ENCODE measurements around the gene TMPRSS5. TPM values are rescaled to one million over a fixed set of nuclear protein-coding genes. Genes with fewer than 3 reads are reported as not detected.

Gene TMPRSS5
- total RNA-seq, 1 donor from 2014 or later: 0.48 TPM

DNA sequence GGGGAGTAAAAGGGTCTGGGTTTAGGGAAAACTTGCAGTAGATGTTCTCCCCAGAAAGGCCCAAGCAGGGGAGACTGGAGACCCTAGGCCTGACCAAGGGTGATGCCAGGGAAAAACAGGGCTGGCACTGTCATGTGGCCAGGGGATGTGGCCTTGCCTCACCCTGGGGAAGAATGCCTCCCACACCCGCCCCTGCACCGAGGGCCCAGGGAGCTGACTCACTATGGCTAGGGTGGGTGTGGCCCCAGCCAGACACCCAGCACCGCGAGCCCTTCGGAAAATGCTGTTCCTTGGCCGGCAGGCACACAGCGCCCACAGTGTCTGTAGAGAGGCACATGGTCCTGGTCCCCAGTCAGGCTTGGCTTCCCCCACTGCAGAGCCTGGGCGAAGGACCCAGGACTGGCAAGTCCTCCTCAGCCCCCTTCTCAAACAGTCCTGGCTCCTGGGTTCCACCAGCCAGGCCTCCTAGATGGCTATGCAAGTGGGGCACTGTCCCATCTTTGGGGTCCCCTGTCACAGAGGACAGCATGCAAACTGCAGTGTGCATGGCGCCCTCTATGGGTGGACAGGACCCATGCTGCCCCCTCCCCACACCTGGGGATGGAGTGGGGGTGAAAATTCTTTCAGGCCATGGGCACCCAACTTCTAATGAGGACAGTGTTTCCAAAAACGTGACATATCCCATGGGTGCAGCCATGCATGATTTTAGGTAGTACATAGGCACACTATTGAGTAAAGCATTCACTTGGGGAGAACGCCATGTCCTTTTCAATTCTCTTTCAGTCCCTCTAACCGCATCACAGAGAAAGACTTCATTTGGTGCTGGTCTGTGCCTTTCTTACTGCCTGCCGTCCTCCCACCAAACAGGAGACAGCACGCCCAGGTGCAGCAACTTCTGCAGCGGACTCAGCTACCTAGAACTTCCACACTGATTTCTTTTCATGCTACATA, 15.2 kb downstream of the TMPRSS5 start:
- H3K36me3 Mint-ChIP-seq (ENCODE audit: low read depth): no peaks in the 10 kb centered on the region
- peaks cover 18% of the 10 kb centered on the region for H3K4me1 Mint-ChIP-seq (ENCODE audit: low read depth)
- no peaks in the 10 kb centered on the region for H3K27me3 Mint-ChIP-seq (ENCODE audit: low read depth)
- intact Hi-C loops (cut with micrococcal nuclease): no loop called here
- no peaks in the 10 kb centered on the region for H3K9me3 Mint-ChIP-seq
- H3K4me3 Mint-ChIP-seq (ENCODE audit: low read depth): no peak overlapping the region
- DNase-seq (ENCODE audit: low spot score): no peak
- no peak overlapping the region for H3K27ac Mint-ChIP-seq

DNA sequence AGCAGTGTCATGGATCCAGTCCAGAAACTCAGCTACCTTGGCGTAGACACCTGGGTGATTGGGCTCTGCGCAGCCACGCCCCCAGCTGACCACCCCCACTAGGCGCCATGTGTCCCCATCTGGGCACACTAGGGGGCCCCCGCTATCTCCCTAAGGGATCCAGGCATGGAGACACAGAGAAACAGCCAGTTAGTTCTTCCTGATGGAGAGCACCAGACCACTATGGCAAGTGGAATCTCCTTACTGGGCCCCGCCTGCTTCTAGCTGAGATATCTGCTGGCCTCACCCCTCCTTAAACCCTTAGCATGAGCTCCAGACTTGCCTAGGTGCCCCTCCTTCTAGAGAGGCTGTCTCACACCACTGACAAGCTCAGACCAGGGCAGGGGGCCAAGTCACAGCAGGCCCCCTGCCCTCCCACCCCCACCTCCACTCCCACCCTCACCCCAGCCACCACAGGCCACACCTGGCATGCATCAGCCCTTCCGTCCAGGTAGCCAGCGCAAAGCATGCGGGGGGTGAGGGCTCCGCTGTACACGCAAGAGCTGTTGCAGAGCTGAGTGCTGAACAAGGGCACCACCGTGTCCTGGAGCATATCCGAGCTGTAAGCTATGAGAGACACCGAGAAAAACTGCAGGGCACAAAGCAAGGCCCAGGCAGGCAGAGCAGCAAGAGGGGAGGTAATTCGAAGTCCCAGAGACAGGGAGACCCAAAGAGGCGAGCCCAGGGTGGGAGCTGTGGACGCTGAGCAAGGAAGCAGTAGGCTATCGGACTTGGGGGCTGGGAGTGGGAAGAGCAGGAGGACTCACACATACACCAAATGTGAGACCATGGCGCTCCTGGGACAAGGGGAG, 16.1 kb downstream of the TMPRSS5 start:
- H3K4me1 Mint-ChIP-seq (ENCODE audit: low read depth): peaks cover 24% of the 10 kb centered on the region
- DNase-seq (ENCODE audit: low spot score): no peak
- intact Hi-C loops (cut with micrococcal nuclease): no loop called here

DNA sequence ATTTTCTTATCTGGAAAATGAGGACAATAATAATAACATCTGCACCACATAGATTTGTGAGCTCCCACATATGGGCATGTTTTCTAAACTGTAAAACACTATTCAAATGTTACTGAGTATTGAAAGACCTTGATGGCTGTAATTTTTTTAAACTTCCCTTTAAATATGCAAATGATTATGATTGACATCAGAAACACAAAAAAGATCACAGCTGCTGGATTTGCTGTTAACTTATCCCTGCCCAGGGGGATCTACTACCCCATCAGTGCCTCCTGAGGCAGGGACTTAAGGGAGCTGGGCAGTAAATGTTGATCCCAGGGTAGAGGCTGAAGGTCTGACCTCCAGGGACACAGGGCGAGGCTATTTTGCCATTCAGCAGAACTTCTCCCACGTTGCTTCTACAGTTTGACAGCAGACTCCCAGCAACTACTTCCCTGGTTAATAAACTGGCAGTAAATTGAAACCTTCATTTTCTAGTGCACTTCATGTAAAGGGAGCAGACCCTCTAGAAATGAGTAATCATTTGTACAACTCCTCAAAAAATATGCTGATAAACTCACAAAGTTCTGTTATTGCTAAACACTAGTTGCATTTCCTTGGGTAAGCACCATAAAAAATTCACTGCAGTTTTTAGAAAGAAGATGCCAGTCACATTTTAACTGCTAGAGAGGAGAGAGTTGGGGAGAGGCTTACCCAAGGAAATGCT, 20.3 kb downstream of the TMPRSS5 start:
- intact Hi-C loops (cut with micrococcal nuclease): no loop called here
- peak overlapping the region; percentile 20 for H3K27ac Mint-ChIP-seq
- no peak for DNase-seq (ENCODE audit: low spot score)
- no peak overlapping the region for H3K4me3 Mint-ChIP-seq (ENCODE audit: low read depth)
- no peaks in the 10 kb centered on the region for H3K9me3 Mint-ChIP-seq
- H3K4me1 Mint-ChIP-seq (ENCODE audit: low read depth): peaks cover 21% of the 10 kb centered on the region
- H3K36me3 Mint-ChIP-seq (ENCODE audit: low read depth): no peaks in the 10 kb centered on the region
- peaks cover 2% of the 10 kb centered on the region for H3K27me3 Mint-ChIP-seq (ENCODE audit: low read depth)

More for the DNA sequence above, 16.1 kb downstream of the TMPRSS5 start:
- Mint-ChIP-seq H3K9me3 (no peaks in the 10 kb centered on the region), H3K4me3 (ENCODE audit: low read depth) (no peak overlapping the region), H3K27me3 (ENCODE audit: low read depth) (no peaks in the 10 kb centered on the region), H3K27ac (no peak overlapping the region), H3K36me3 (ENCODE audit: low read depth) (no peaks in the 10 kb centered on the region)

DNA sequence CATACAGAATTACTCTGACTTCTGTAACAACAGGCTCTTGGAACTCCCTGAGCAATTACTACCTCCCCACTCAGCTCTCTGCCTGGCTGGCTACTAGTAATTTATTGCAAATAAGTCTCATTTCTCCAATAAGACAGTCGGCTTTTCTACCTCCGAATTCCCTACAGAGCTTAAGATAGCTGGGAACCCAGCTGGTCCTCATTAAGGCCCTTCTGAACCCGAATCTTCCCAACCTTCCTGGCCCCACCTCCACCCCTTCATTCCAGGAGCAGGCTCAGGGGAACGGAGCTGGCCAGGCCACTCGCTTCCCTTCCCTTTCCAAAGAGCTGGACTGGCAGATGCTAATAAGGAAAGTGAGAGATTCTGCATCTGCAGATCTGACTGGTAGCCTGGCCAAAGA, 21.6 kb downstream of the TMPRSS5 start:
- no peak overlapping the region for H3K27ac Mint-ChIP-seq
- no peak overlapping the region for H3K4me3 Mint-ChIP-seq (ENCODE audit: low read depth)
- intact Hi-C loops (cut with micrococcal nuclease): no loop called here
- H3K4me1 Mint-ChIP-seq (ENCODE audit: low read depth): peaks cover 15% of the 10 kb centered on the region
- DNase-seq (ENCODE audit: low spot score): no peak
- no peaks in the 10 kb centered on the region for H3K9me3 Mint-ChIP-seq
- peaks cover 2% of the 10 kb centered on the region for H3K27me3 Mint-ChIP-seq (ENCODE audit: low read depth)
- no peaks in the 10 kb centered on the region for H3K36me3 Mint-ChIP-seq (ENCODE audit: low read depth)

DNA sequence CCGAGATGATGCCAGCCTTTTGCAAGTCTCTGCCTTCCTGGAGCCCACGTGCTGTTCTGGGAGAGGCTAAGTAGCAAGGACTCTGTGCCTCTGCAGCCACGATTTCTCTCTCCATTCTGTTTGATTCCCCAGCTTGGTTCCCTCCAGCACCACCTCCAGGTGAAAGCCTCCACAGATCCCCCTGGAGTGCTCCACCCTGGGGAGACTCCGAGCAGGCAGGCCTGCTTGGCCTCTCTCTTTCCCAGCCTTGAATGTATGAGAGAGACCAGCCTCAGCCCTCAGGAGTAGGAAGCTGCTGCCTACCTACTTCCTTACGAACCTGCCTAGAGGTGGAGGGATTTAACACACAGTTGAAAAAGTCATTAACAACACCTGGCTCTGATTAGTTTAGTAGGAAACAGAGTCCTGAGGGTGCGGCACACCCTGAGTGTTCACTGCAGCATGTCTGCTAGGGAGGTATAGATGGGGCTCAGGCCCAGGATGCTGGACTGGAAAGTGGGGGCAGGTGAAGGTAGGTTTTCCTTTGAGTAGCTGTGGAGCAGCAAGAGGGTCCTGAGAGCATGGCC, 22.5 kb downstream of the TMPRSS5 start:
- no peaks in the 10 kb centered on the region for H3K36me3 Mint-ChIP-seq (ENCODE audit: low read depth)
- intact Hi-C loops (cut with micrococcal nuclease): no loop called here
- no peak overlapping the region for H3K4me3 Mint-ChIP-seq (ENCODE audit: low read depth)
- peaks cover 15% of the 10 kb centered on the region for H3K4me1 Mint-ChIP-seq (ENCODE audit: low read depth)
- no peaks in the 10 kb centered on the region for H3K9me3 Mint-ChIP-seq
- no peak for DNase-seq (ENCODE audit: low spot score)
- H3K27me3 Mint-ChIP-seq (ENCODE audit: low read depth): peaks cover 2% of the 10 kb centered on the region
- H3K27ac Mint-ChIP-seq: no peak overlapping the region

DNA sequence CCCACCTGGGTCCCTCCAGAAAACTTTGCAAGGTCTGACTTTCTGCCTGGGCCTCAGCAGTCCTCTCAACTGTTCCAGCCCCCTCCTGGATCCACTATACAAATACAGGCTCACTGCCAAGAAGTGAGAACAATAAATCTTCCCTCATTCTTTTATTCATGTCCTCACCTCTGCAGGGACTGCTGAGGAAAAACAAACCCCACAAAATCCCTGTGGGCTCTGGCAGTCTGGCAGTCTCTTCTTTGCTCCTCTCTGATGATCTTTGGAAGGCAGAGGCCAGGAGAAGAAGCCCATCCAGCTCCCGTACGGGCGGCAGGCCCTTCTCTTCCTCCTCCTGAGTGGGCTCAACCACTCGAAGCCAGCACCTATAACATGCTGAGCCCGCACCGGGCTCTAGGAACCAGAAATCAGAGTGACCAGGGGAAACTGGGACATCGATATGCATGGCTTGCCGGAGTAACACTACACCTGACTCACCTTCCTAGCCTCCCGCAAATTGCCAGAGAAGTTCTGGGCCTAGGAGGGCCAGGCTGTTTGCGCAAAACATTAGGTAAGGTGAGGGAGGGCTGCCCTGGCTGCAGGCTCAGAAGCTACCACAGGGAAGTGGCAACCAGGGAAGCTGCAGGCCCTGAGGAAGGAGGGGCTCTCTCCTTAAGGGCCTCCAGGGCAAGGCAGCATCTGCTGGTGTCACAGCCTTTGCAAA, 24.2 kb downstream of the TMPRSS5 start:
- H3K27ac Mint-ChIP-seq: no peak overlapping the region
- DNase-seq (ENCODE audit: low spot score): no peak
- no peaks in the 10 kb centered on the region for H3K36me3 Mint-ChIP-seq (ENCODE audit: low read depth)
- peaks cover 2% of the 10 kb centered on the region for H3K27me3 Mint-ChIP-seq (ENCODE audit: low read depth)
- H3K4me1 Mint-ChIP-seq (ENCODE audit: low read depth): peaks cover 10% of the 10 kb centered on the region
- intact Hi-C loops (cut with micrococcal nuclease): no loop called here
- no peaks in the 10 kb centered on the region for H3K9me3 Mint-ChIP-seq
- no peak overlapping the region for H3K4me3 Mint-ChIP-seq (ENCODE audit: low read depth)

DNA sequence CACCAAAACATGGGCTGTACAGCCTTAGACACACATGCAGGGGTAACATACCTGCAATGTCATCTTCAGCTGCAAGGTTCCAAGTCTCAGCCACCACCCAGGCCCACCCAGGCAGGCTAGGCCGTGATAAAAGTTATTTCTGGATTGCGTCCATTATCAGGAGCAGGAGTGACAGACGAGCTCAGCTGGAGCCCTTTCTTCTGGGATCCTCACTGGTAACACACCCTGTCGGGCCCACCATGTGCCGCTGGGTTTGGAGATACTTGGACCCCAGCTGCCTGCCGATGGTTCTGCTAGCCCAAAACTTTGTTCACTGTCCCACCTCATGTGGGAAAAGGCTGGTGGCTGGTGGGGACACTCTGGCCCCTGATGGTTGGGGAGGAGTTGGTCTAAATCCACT, 24.8 kb downstream of the TMPRSS5 start:
- DNase-seq (ENCODE audit: low spot score): no peak
- H3K27ac Mint-ChIP-seq: no peak overlapping the region
- H3K36me3 Mint-ChIP-seq (ENCODE audit: low read depth): no peaks in the 10 kb centered on the region
- peaks cover 2% of the 10 kb centered on the region for H3K27me3 Mint-ChIP-seq (ENCODE audit: low read depth)
- H3K9me3 Mint-ChIP-seq: no peaks in the 10 kb centered on the region
- intact Hi-C loops (cut with micrococcal nuclease): no loop called here
- H3K4me1 Mint-ChIP-seq (ENCODE audit: low read depth): peaks cover 10% of the 10 kb centered on the region
- no peak overlapping the region for H3K4me3 Mint-ChIP-seq (ENCODE audit: low read depth)

DNA sequence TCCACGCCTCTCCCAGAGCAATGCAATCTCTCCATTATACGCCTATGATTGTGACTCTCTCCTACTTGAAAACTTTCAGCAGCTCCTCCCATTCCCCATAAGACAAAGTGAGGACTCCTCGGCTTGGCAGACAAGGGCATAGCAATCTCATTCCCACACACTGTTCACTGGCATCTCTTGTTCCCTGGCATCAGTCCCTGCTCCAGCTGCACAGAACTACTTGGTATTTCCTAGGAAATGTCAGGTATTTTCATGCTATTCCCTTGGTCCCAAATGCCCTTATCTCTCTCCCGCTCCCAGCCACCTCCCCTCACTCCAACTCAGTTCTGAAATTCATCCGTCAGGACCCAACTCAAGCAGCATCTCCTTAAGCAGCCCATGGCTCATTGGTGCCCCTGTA, 28.4 kb downstream of the TMPRSS5 start:
- H3K9me3 Mint-ChIP-seq: no peaks in the 10 kb centered on the region
- no peak overlapping the region for H3K4me3 Mint-ChIP-seq (ENCODE audit: low read depth)
- intact Hi-C loops (cut with micrococcal nuclease): loop anchor here (5.0 kb wide), 1 partner anchor 115 kb away; no protein-coding TSS in a partner anchor
- H3K27me3 Mint-ChIP-seq (ENCODE audit: low read depth): no peaks in the 10 kb centered on the region
- no peaks in the 10 kb centered on the region for H3K36me3 Mint-ChIP-seq (ENCODE audit: low read depth)
- H3K4me1 Mint-ChIP-seq (ENCODE audit: low read depth): peaks cover 30% of the 10 kb centered on the region
- H3K27ac Mint-ChIP-seq: no peak overlapping the region
- no peak for DNase-seq (ENCODE audit: low spot score)

DNA sequence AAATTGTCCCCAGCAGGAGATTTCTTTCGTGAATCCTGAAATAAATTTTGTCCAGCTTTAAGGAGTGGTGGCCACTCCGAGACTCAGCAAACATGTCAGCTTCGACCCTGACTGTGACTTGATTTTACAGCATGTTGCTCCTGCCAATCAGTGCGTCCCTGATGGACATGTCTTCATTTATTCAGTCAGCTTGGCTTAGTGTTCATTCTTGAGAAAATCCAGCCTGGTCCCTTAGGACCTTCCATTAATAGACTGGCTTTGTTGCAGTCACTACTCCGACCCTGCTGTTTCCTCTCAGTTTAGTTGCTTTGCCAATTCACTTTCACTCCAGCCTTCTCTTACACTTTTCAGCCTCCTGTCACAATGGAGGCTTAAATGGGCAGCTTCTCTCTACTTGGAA, 30.5 kb downstream of the TMPRSS5 start:
- no peaks in the 10 kb centered on the region for H3K9me3 Mint-ChIP-seq
- intact Hi-C loops (cut with micrococcal nuclease): loop anchor here (1.0 to 5.0 kb wide), 3 partner anchors 81 to 113 kb away; no protein-coding TSS in a partner anchor
- H3K4me1 Mint-ChIP-seq (ENCODE audit: low read depth): peaks cover 30% of the 10 kb centered on the region
- H3K27ac Mint-ChIP-seq: no peak overlapping the region
- no peak for DNase-seq (ENCODE audit: low spot score)
- no peaks in the 10 kb centered on the region for H3K36me3 Mint-ChIP-seq (ENCODE audit: low read depth)
- no peak overlapping the region for H3K4me3 Mint-ChIP-seq (ENCODE audit: low read depth)
- no peaks in the 10 kb centered on the region for H3K27me3 Mint-ChIP-seq (ENCODE audit: low read depth)

DNA sequence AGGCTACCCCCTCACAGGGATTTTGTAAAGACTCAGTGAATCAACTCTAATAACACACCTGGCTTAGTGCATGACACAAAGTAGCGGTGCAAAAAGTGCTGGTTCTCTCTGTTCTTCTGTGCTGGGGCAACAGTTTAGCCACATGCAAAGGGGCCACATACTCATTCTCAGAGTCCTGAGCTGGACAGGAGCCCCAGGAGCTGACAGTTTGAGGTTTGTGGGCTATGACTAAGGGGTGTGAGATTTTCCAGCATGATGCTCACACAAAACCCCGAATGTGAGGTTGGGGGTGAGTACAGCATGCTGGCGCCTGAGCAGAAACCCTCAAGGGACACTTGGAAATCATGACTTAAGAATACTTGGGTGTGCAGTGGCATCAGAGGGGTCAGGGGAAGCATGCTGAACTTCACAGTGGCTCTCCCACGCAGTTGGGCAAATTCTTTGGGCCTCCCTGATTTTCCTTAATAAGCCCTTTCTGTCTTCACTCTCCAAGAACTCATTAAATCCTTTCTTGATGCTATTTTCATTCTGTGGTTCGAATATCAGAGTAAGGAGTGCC, 31.0 kb downstream of the TMPRSS5 start:
- Mint-ChIP-seq H3K36me3 (ENCODE audit: low read depth) (no peaks in the 10 kb centered on the region), H3K4me1 (ENCODE audit: low read depth) (peaks cover 30% of the 10 kb centered on the region), H3K9me3 (no peaks in the 10 kb centered on the region), H3K4me3 (ENCODE audit: low read depth) (no peak overlapping the region), H3K27me3 (ENCODE audit: low read depth) (no peaks in the 10 kb centered on the region), H3K27ac (no peak overlapping the region)
- intact Hi-C loops (cut with micrococcal nuclease): loop anchor here (1.0 to 5.0 kb wide), 3 partner anchors 80 to 113 kb away; no protein-coding TSS in a partner anchor
- DNase-seq (ENCODE audit: low spot score): no peak

DNA sequence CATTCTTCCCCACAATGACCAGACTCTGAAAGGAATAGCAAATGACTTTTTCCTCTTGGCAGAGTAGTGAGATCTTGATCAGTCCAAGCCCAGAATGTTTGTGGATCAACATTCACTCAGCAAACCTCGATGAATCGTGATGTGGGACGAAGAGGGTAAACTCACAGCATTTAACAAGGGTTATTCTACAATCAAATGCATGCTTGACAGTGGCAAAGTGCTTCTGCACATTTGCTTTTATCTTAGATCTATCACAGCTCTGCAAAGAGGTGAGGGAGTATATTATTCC, 31.8 kb downstream of the TMPRSS5 start:
- no peak for DNase-seq (ENCODE audit: low spot score)
- no peak overlapping the region for H3K4me3 Mint-ChIP-seq (ENCODE audit: low read depth)
- no peaks in the 10 kb centered on the region for H3K27me3 Mint-ChIP-seq (ENCODE audit: low read depth)
- no peak overlapping the region for H3K27ac Mint-ChIP-seq
- no peaks in the 10 kb centered on the region for H3K9me3 Mint-ChIP-seq
- H3K36me3 Mint-ChIP-seq (ENCODE audit: low read depth): no peaks in the 10 kb centered on the region
- intact Hi-C loops (cut with micrococcal nuclease): loop anchor here (2.0 kb wide), 1 partner anchor 80 kb away; no protein-coding TSS in a partner anchor
- H3K4me1 Mint-ChIP-seq (ENCODE audit: low read depth): peaks cover 30% of the 10 kb centered on the region
